ENCODE measurements around the gene SGF29. TPM values are rescaled to one million over a fixed set of nuclear protein-coding genes. Genes with fewer than 3 reads are reported as not detected.
"Not testable (repeated sequence)": the region's sequence is repeated elsewhere in the genome, so short reads cannot be mapped to it uniquely, and the experiment has no call there.

The SGF29 gene
- total and polyA plus RNA-seq, 2 experiments from 2014 or later, result 10.0 to 17.6 TPM

DNA sequence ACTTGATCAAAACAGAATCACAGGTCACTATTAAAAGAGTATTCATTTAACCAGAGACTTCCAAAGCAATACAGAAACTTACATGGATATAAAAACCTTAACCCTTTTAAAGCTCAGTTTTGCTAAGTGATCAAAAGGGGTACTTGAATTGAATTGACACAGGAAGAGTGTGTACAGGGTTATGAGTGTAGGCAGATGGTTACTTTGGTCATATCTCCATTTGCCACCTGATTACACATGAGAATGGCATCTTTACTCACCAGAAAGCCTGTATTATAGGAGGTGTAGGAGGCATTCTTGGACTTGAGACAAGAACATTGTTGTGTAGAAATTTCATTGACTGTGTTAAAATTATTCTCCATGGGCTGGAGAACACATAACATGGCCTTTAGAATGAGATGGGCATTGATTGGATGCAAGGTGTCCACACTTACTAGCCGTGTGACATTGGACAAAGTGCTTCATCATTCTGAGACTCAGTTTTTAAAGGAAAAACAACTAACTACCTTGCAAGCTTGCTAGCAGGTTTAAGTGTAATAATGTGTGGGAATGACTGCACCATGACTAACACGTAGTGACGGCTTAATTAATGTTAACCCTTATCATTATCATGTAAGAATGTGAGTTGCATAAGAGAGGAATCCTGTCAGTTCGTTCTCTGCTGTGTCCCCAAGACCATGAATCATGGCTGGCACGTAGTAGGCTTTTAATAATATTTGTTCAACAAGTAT is 82.5 kb downstream of the SGF29 start:
- H3K36me3 ChIP-seq (ENCODE audit: insufficient read depth); H3K4me3 ChIP-seq; H3K27me3 ChIP-seq (ENCODE audit: insufficient read depth); H2AFZ ChIP-seq; H3K27me3 Mint-ChIP-seq (ENCODE audit: insufficient read depth, low read depth, poor library complexity); H4K20me1 ChIP-seq (replicated peaks; ENCODE audit: insufficient read depth); H3K9me2 ChIP-seq (ENCODE audit: insufficient read depth); ATAC-seq; H3F3A ChIP-seq (replicated peaks; ENCODE audit: low read depth); H3K4me3 Mint-ChIP-seq; H3K4me1 Mint-ChIP-seq; H3K4me2 ChIP-seq; H3K36me3 Mint-ChIP-seq (ENCODE audit: low read depth); DNase-seq (ENCODE audit: low spot score); H3K27ac ChIP-seq (ENCODE audit: low read depth); H3K27ac Mint-ChIP-seq; H3K79me2 ChIP-seq (replicated peaks; ENCODE audit: insufficient read depth); H3K4me1 ChIP-seq (ENCODE audit: insufficient read depth); H3K9me3 Mint-ChIP-seq: not testable (repeated sequence)

DNA sequence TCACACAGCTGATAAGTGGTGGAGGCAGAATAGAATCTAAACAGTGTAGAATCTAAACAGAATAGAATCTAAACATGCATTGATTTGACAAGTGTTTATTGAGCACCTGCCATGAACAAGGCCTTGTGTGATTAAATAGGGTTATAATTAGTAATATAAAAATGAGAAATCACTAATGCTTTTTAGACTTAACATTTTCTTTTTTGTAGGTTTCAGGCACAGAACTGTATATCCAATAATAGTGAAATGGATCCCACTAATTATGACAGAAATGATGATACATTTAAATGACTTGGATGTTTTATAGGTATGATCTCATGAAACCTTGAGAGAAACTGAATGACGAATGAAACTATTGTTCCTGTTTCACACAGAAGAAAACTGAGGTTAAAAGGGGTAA is 84.0 kb downstream of the SGF29 start, which contains the start of gene NPIPB8:
TSS of gene NPIPB8 (plus strand) at position 301 of the 400 bp plus-strand sequence. CDS start 296 bp downstream, outside the sequence.
- not testable (repeated sequence) for H3F3A ChIP-seq (replicated peaks; ENCODE audit: low read depth); H2AFZ ChIP-seq; H3K4me1 Mint-ChIP-seq; H3K27ac Mint-ChIP-seq; H3K27ac ChIP-seq (ENCODE audit: low read depth); ATAC-seq; H3K36me3 ChIP-seq (ENCODE audit: insufficient read depth); DNase-seq (ENCODE audit: low spot score); H4K20me1 ChIP-seq (replicated peaks; ENCODE audit: insufficient read depth); H3K79me2 ChIP-seq (replicated peaks; ENCODE audit: insufficient read depth); H3K9me2 ChIP-seq (ENCODE audit: insufficient read depth); H3K4me2 ChIP-seq; H3K9me3 Mint-ChIP-seq; H3K4me1 ChIP-seq (ENCODE audit: insufficient read depth); H3K27me3 Mint-ChIP-seq (ENCODE audit: insufficient read depth, low read depth, poor library complexity); H3K36me3 Mint-ChIP-seq (ENCODE audit: low read depth); H3K4me3 Mint-ChIP-seq; H3K4me3 ChIP-seq; H3K27me3 ChIP-seq (ENCODE audit: insufficient read depth)

DNA sequence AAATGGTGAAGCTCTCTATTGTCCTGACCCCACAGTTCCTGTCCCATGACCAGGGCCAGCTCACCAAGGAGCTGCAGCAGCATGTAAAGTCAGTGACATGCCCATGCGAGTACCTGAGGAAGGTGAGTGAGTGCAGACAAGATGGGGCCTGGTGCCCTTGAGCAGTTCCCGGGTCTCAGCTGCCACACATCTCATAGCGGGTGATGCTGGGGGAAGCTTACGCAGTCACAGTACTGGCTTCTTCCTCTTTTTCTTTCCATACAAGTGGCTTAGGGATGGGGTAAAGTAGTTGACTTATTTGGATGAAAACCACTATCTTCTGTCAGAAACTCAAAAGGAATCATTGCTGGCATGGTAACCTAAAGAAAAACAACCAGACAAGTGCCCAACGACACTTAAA is 84.6 kb downstream of the SGF29 start:
- H4K20me1 ChIP-seq (replicated peaks; ENCODE audit: insufficient read depth); H3K4me3 ChIP-seq; H3K4me1 Mint-ChIP-seq; DNase-seq (ENCODE audit: low spot score); H3K27ac Mint-ChIP-seq; ATAC-seq; H3K27me3 Mint-ChIP-seq (ENCODE audit: insufficient read depth, low read depth, poor library complexity); H3K4me1 ChIP-seq (ENCODE audit: insufficient read depth); H3K4me3 Mint-ChIP-seq; H3F3A ChIP-seq (replicated peaks; ENCODE audit: low read depth); H3K27me3 ChIP-seq (ENCODE audit: insufficient read depth); H3K36me3 Mint-ChIP-seq (ENCODE audit: low read depth); H3K27ac ChIP-seq (ENCODE audit: low read depth); H2AFZ ChIP-seq; H3K9me2 ChIP-seq (ENCODE audit: insufficient read depth); H3K79me2 ChIP-seq (replicated peaks; ENCODE audit: insufficient read depth); H3K36me3 ChIP-seq (ENCODE audit: insufficient read depth); H3K4me2 ChIP-seq; H3K9me3 Mint-ChIP-seq: not testable (repeated sequence)

DNA sequence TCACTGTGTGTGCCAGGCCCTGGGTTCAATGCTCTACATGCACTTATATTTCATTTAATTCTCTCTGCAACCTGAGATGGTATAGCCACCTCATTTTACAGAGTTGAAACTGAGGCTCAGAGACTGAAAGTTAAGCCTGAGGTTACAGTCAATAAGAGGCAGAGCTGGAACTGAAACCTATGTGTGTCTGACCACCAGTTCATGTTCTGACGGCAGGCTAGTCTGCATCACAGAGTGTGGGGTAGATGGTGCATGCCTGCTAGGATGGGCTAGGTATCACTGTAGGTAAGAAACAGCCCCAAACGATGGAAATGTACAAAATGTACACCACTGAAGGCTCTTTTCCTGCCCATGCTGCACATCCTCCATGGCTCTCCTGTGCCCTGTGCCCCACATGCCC is 86.2 kb downstream of the SGF29 start:
- H3K27me3 Mint-ChIP-seq (ENCODE audit: insufficient read depth, low read depth, poor library complexity); H3K9me2 ChIP-seq (ENCODE audit: insufficient read depth); H3K4me1 ChIP-seq (ENCODE audit: insufficient read depth); H3K9me3 Mint-ChIP-seq; H3K4me3 ChIP-seq; H3K4me1 Mint-ChIP-seq; H3K79me2 ChIP-seq (replicated peaks; ENCODE audit: insufficient read depth); H3K36me3 Mint-ChIP-seq (ENCODE audit: low read depth); H3K27ac Mint-ChIP-seq; H3K27ac ChIP-seq (ENCODE audit: low read depth); H2AFZ ChIP-seq; H3K36me3 ChIP-seq (ENCODE audit: insufficient read depth); H3K4me2 ChIP-seq; DNase-seq (ENCODE audit: low spot score); H3F3A ChIP-seq (replicated peaks; ENCODE audit: low read depth); H3K27me3 ChIP-seq (ENCODE audit: insufficient read depth); H4K20me1 ChIP-seq (replicated peaks; ENCODE audit: insufficient read depth); H3K4me3 Mint-ChIP-seq; ATAC-seq: not testable (repeated sequence)

Other genes with a start within 250 kb of the SGF29 start
- gene NPIPB6, start 190.4 kb upstream of the SGF29 start, total RNA-seq (2014; rRNA removed; shearing (Covaris generic)), result 1.5 TPM in 1 of 2 replicates, not detected in the other
- gene NPIPB6, start 190.4 kb upstream of the SGF29 start, polyA plus RNA-seq (2016; fragmentation: Nextera tagmentation; extraction: Ambion mirVana), result 1.8 and 3.0 TPM in 2 replicates
- gene EIF3CL, start 150.1 kb upstream of the SGF29 start, total RNA-seq (2014; rRNA removed; shearing (Covaris generic)), result 323 and 339 TPM in 2 replicates
- 0.68 and 1.8 TPM in 2 replicates for gene EIF3CL, start 150.1 kb upstream of the SGF29 start, polyA plus RNA-seq (2016; fragmentation: Nextera tagmentation; extraction: Ambion mirVana)
- gene NPIPB7, start 81.6 kb upstream of the SGF29 start, total RNA-seq (2014; rRNA removed; shearing (Covaris generic)), result 0.24 TPM in 1 of 2 replicates, not detected in the other
- 0.45 and 0.52 TPM in 2 replicates for gene NPIPB7, start 81.6 kb upstream of the SGF29 start, polyA plus RNA-seq (2016; fragmentation: Nextera tagmentation; extraction: Ambion mirVana)
- gene CLN3, start 61.8 kb upstream of the SGF29 start, total RNA-seq (2014; rRNA removed; shearing (Covaris generic)), result 16.6 and 31.4 TPM in 2 replicates
- gene CLN3, start 61.8 kb upstream of the SGF29 start, polyA plus RNA-seq (2016; fragmentation: Nextera tagmentation; extraction: Ambion mirVana), result 17.8 and 18.1 TPM in 2 replicates
- gene APOBR, start 59.3 kb upstream of the SGF29 start, total RNA-seq (2014; rRNA removed; shearing (Covaris generic)), result 0.07 TPM in 1 of 2 replicates, not detected in the other
- not detected in 2 replicates for gene APOBR, start 59.3 kb upstream of the SGF29 start, polyA plus RNA-seq (2016; fragmentation: Nextera tagmentation; extraction: Ambion mirVana)
- not detected in 2 replicates for gene IL27, start 47.1 kb upstream of the SGF29 start, total RNA-seq (2014; rRNA removed; shearing (Covaris generic))
- gene IL27, start 47.1 kb upstream of the SGF29 start, polyA plus RNA-seq (2016; fragmentation: Nextera tagmentation; extraction: Ambion mirVana), result not detected in 2 replicates
- gene NUPR1, start 14.9 kb upstream of the SGF29 start, total RNA-seq (2014; rRNA removed; shearing (Covaris generic)), result 0.03 TPM in 1 of 2 replicates, not detected in the other
- gene NUPR1, start 14.9 kb upstream of the SGF29 start, polyA plus RNA-seq (2016; fragmentation: Nextera tagmentation; extraction: Ambion mirVana), result 0.48 and 0.75 TPM in 2 replicates
- 0.12 and 0.17 TPM in 2 replicates for gene SULT1A2, start 43.1 kb downstream of the SGF29 start, total RNA-seq (2014; rRNA removed; shearing (Covaris generic))
- gene SULT1A2, start 43.1 kb downstream of the SGF29 start, polyA plus RNA-seq (2016; fragmentation: Nextera tagmentation; extraction: Ambion mirVana), result 0.34 TPM in 1 of 2 replicates, not detected in the other
- 1.7 and 3.5 TPM in 2 replicates for gene SULT1A1, start 56.1 kb downstream of the SGF29 start, total RNA-seq (2014; rRNA removed; shearing (Covaris generic))
- gene SULT1A1, start 56.1 kb downstream of the SGF29 start, polyA plus RNA-seq (2016; fragmentation: Nextera tagmentation; extraction: Ambion mirVana), result 2.2 and 2.4 TPM in 2 replicates
- 0.14 TPM in 1 of 2 replicates, not detected in the other for gene NPIPB8, start 84.1 kb downstream of the SGF29 start, total RNA-seq (2014; rRNA removed; shearing (Covaris generic))
- gene NPIPB8, start 84.1 kb downstream of the SGF29 start, polyA plus RNA-seq (2016; fragmentation: Nextera tagmentation; extraction: Ambion mirVana), result not detected in 2 replicates
- 334 and 368 TPM in 2 replicates for gene EIF3C, start 157.5 kb downstream of the SGF29 start, total RNA-seq (2014; rRNA removed; shearing (Covaris generic))
- 1,247 and 1,475 TPM in 2 replicates for gene EIF3C, start 157.5 kb downstream of the SGF29 start, polyA plus RNA-seq (2016; fragmentation: Nextera tagmentation; extraction: Ambion mirVana)
- 6.2 and 9.9 TPM in 2 replicates for gene NPIPB9, start 197.9 kb downstream of the SGF29 start, total RNA-seq (2014; rRNA removed; shearing (Covaris generic))
- gene NPIPB9, start 197.9 kb downstream of the SGF29 start, polyA plus RNA-seq (2016; fragmentation: Nextera tagmentation; extraction: Ambion mirVana), result 0.71 and 2.1 TPM in 2 replicates

Data from GM23338 (cell line).